SK-N-SH (cell line): ENCODE data around the gene AIF1L.

Experiments
- EP300 ChIP-seq, 2 experiments: IDR thresholded peaks; 2 replicates each; pipeline versions ENCODE4 v1.4.0 to v1.6.1; 2012; ENCODE audit warnings: borderline replicate concordance in 1 of 2, low read depth in 1 of 2, low read length in 1 of 2
- FOXM1 ChIP-seq: IDR thresholded peaks from 2 replicates; pipeline ENCODE4 v1.4.0; 2012; ENCODE audit warnings: low read depth, mild to moderate bottlenecking
- GABPA ChIP-seq: IDR thresholded peaks from 2 replicates; pipeline ENCODE4 v1.4.0; 2012; ENCODE audit warnings: low read depth, mild to moderate bottlenecking
- POLR2AphosphoS5 ChIP-seq: IDR thresholded peaks from 2 replicates; pipeline ENCODE4 v1.6.1; 2012; ENCODE audit warnings: low read depth, low read length
- RCOR1 ChIP-seq: fragments of 150-350 bp; IDR thresholded peaks from 2 replicates; pipeline ENCODE4 v1.6.1; 2017; ENCODE audit warnings: antibody characterized with exemption, low read length
- RFX5 ChIP-seq: IDR thresholded peaks from 2 replicates; pipeline ENCODE4 v1.6.1; 2012; ENCODE audit warnings: mild to moderate bottlenecking, improper control_type of control experiment, low read length
- SMC3 ChIP-seq: IDR thresholded peaks from 2 replicates; pipeline ENCODE4 v1.6.1; 2012; ENCODE audit warnings: low read depth, low read length, improper control_type of control experiment
- TAF1 ChIP-seq: IDR thresholded peaks from 2 replicates; pipeline ENCODE4 v1.6.1; 2012; ENCODE audit warnings: low read depth, mild to moderate bottlenecking, low read length, moderate library complexity, borderline replicate concordance
- TF ChIP-seq, protein P1 (sequence below): IDR thresholded peaks from 2 replicates; pipeline ENCODE4 v1.4.0; 2012; ENCODE audit warnings: low read depth
- TF ChIP-seq, protein P2 (sequence below): IDR thresholded peaks from 2 replicates; pipeline ENCODE4 v1.6.1; 2012; ENCODE audit warnings: mild to moderate bottlenecking, low read depth, low read length, moderate library complexity
- TF ChIP-seq, protein P3 (sequence below): fragments of 200-600 bp; sonication (generic); IDR thresholded peaks from 2 replicates; pipeline ENCODE4 v1.6.1; 2017; ENCODE audit warnings: antibody characterized with exemption, mild to moderate bottlenecking, moderate library complexity
- TF ChIP-seq, protein P4 (sequence below): fragments of 150-350 bp; IDR thresholded peaks from 2 replicates; pipeline ENCODE4 v1.6.1; 2017; ENCODE audit warnings: antibody characterized with exemption, low read length, low read depth, borderline replicate concordance
- TF ChIP-seq, protein P5 (sequence below): IDR thresholded peaks from 2 replicates; pipeline ENCODE4 v1.4.0; 2012; ENCODE audit warnings: low read depth, borderline replicate concordance

DNA sequence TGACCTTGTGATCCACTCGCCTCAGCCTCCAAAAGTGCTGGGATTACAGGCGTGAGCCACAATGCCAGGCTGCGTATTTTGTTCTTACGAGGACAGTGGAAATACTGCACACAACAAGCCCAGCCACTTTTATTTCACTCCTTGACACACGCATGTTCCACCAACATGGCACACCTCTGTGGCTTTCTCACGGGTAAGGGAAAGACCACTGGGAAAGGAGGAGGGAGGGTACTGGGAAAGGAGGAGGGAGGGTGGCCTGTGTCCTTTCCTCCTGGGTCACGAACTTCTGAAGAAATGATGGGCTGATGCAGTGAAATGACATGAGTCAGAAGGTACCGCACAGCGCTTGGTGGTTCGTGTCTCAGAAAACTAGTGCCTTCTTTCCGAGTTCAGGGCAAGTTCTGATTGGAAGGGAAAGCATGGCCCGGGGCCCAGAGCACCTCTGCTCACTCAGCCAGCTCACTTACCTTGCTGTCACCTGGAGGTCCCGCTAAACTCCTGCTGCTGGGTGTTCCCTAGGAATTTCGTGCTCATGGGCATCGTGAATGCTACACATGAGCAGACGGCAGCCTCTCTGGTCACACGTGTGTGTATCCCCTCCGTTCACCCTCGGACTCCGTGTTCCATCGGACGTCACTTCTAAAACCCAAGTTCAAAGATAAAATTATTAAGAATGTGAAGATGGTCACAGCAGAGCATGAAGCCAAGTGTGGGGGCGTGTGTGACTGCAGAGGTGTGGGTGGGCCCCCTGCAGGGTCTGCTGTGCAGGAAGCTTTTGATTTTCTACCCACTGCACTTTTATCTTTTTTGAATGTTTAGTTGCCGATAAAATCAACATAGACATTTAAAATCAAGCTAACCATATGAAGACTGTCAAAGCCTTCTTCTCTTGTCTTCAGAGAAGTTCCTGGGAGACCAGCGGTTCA, 44.5 kb upstream of the AIF1L start:
- TF ChIP-seq, protein P1, sequence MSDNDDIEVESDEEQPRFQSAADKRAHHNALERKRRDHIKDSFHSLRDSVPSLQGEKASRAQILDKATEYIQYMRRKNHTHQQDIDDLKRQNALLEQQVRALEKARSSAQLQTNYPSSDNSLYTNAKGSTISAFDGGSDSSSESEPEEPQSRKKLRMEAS = no peak
- no peak for TF ChIP-seq RCOR1
- TF ChIP-seq, protein P2, sequence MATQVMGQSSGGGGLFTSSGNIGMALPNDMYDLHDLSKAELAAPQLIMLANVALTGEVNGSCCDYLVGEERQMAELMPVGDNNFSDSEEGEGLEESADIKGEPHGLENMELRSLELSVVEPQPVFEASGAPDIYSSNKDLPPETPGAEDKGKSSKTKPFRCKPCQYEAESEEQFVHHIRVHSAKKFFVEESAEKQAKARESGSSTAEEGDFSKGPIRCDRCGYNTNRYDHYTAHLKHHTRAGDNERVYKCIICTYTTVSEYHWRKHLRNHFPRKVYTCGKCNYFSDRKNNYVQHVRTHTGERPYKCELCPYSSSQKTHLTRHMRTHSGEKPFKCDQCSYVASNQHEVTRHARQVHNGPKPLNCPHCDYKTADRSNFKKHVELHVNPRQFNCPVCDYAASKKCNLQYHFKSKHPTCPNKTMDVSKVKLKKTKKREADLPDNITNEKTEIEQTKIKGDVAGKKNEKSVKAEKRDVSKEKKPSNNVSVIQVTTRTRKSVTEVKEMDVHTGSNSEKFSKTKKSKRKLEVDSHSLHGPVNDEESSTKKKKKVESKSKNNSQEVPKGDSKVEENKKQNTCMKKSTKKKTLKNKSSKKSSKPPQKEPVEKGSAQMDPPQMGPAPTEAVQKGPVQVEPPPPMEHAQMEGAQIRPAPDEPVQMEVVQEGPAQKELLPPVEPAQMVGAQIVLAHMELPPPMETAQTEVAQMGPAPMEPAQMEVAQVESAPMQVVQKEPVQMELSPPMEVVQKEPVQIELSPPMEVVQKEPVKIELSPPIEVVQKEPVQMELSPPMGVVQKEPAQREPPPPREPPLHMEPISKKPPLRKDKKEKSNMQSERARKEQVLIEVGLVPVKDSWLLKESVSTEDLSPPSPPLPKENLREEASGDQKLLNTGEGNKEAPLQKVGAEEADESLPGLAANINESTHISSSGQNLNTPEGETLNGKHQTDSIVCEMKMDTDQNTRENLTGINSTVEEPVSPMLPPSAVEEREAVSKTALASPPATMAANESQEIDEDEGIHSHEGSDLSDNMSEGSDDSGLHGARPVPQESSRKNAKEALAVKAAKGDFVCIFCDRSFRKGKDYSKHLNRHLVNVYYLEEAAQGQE = no peak
- TF ChIP-seq RFX5 = no peak
- TF ChIP-seq, protein P3, sequence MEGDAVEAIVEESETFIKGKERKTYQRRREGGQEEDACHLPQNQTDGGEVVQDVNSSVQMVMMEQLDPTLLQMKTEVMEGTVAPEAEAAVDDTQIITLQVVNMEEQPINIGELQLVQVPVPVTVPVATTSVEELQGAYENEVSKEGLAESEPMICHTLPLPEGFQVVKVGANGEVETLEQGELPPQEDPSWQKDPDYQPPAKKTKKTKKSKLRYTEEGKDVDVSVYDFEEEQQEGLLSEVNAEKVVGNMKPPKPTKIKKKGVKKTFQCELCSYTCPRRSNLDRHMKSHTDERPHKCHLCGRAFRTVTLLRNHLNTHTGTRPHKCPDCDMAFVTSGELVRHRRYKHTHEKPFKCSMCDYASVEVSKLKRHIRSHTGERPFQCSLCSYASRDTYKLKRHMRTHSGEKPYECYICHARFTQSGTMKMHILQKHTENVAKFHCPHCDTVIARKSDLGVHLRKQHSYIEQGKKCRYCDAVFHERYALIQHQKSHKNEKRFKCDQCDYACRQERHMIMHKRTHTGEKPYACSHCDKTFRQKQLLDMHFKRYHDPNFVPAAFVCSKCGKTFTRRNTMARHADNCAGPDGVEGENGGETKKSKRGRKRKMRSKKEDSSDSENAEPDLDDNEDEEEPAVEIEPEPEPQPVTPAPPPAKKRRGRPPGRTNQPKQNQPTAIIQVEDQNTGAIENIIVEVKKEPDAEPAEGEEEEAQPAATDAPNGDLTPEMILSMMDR = no peak
- no peak for TF ChIP-seq TAF1
- TF ChIP-seq EP300 (IDR thresholded peaks at IDR 0.05; ENCODE audit: borderline replicate concordance in 1 of 2, low read depth in 1 of 2, low read length in 1 of 2) = no peak
- TF ChIP-seq GABPA = no peak
- TF ChIP-seq, protein P4, sequence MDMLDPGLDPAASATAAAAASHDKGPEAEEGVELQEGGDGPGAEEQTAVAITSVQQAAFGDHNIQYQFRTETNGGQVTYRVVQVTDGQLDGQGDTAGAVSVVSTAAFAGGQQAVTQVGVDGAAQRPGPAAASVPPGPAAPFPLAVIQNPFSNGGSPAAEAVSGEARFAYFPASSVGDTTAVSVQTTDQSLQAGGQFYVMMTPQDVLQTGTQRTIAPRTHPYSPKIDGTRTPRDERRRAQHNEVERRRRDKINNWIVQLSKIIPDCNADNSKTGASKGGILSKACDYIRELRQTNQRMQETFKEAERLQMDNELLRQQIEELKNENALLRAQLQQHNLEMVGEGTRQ = no peak
- no peak for TF ChIP-seq POLR2AphosphoS5
- no peak for TF ChIP-seq FOXM1
- TF ChIP-seq, protein P5, sequence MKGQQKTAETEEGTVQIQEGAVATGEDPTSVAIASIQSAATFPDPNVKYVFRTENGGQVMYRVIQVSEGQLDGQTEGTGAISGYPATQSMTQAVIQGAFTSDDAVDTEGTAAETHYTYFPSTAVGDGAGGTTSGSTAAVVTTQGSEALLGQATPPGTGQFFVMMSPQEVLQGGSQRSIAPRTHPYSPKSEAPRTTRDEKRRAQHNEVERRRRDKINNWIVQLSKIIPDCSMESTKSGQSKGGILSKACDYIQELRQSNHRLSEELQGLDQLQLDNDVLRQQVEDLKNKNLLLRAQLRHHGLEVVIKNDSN = no peak
- TF ChIP-seq SMC3 = no peak
